SH-SY5Y (cell line): ENCODE data around the gene TSC22D1.

ENCODE experiments used
- GATA2 ChIP-seq: IDR thresholded peaks from 2 replicates; pipeline ENCODE4 v1.6.1; 2011; ENCODE audit warnings: mild to moderate bottlenecking, low read depth, low read length
- GATA3 ChIP-seq: IDR thresholded peaks from 2 replicates; pipeline ENCODE4 v1.6.1; 2011; ENCODE audit warnings: low read depth, mild to moderate bottlenecking, low read length, moderate library complexity

- TF ChIP-seq GATA3, result no peak
- no peak for TF ChIP-seq GATA2
These were observed 140.8 kb downstream of the TSC22D1 start for GRCh38 chr13:44435142-44435918.
